Measurements from ENCODE around the gene SORCS2. TPM values are rescaled to one million over a fixed set of nuclear protein-coding genes. Genes with fewer than 3 reads are reported as not detected.
A peak's percentile ranks its signal among the peaks of the same experiment; 100 is the strongest.

SORCS2 gene
- total RNA-seq, 1 experiment from 2014 or later = not detected

DNA sequence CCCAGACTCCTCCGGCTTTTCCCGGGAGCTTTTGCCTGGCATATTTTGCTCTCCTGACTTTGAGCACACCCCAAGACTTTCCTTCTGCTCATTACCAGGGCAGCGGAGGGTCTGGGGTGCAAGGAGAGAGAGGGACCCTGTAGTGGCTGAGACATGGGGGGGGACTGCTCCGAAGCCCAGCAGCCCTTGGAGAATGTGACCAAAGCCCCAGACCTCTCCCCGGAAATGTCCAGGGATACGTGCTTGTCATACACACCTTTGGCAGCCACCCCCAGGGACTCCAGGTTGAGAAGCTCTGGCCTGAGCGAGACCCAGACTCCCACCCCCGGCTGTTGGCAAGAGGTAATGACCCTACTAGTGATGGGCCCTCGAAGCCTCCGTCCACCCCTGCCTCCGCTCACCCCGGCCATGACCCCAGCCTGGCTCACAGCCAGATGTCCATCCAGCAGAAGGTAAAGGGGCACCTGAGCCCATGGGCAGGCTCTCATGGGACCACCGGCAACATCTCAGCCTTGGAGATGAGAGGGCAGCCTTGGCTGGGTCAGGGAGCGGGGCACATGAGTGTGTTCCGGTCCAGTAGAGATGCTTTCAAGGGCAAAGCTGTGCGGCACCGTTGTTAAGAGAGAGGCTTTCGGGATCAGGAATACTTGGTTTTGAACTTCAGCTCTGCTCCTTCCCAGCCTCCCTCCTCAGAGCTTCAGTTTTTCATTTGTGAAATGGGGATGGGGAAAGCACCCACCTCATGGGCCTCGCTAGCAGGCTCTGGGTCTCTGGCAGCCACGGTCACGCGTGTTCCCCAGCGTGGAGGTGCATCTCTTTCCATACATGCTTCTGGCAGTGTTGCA lies 240.4 kb downstream of the SORCS2 start:
- Mint-ChIP-seq H3K9me3 (ENCODE audit: unreplicated experiment) (no peaks in the 10 kb centered on the region), H3K27ac (ENCODE audit: low read depth, unreplicated experiment) (no peak overlapping the region), H3K27me3 (ENCODE audit: insufficient read depth, unreplicated experiment) (no peaks in the 10 kb centered on the region), H3K36me3 (ENCODE audit: insufficient read depth, unreplicated experiment) (no peaks in the 10 kb centered on the region), H3K4me1 (ENCODE audit: insufficient read depth, unreplicated experiment) (peaks cover 20% of the 10 kb centered on the region), H3K4me3 (ENCODE audit: unreplicated experiment) (no peak overlapping the region)
- DNase-seq (ENCODE audit: unreplicated experiment) = no peak
- TF ChIP-seq, protein P1, sequence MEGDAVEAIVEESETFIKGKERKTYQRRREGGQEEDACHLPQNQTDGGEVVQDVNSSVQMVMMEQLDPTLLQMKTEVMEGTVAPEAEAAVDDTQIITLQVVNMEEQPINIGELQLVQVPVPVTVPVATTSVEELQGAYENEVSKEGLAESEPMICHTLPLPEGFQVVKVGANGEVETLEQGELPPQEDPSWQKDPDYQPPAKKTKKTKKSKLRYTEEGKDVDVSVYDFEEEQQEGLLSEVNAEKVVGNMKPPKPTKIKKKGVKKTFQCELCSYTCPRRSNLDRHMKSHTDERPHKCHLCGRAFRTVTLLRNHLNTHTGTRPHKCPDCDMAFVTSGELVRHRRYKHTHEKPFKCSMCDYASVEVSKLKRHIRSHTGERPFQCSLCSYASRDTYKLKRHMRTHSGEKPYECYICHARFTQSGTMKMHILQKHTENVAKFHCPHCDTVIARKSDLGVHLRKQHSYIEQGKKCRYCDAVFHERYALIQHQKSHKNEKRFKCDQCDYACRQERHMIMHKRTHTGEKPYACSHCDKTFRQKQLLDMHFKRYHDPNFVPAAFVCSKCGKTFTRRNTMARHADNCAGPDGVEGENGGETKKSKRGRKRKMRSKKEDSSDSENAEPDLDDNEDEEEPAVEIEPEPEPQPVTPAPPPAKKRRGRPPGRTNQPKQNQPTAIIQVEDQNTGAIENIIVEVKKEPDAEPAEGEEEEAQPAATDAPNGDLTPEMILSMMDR (IDR thresholded peaks at IDR 0.05; ENCODE audit: unreplicated experiment) = no peak
- ChIA-PET CTCF (interaction anchor here (0.6 to 0.7 kb wide), 2 partner anchors 264 to 529 kb away, joined by 3 read pairs; no protein-coding TSS in a partner anchor), POLR2A (interaction anchor here (1.3 kb wide), 1 partner anchor 30 kb away, joined by 5 read pairs; no protein-coding TSS in a partner anchor)
- BruUV-seq (replicated peaks) = no TSS peak
- intact Hi-C loops (cut with micrococcal nuclease) = no loop called here

GRCh38 chr4:7433376-7434140 lies 241.2 kb downstream of the SORCS2 start:
- H3K9me3 Mint-ChIP-seq (ENCODE audit: unreplicated experiment) = peaks cover 3% of the 10 kb centered on the region
- no peak overlapping the region for H3K4me3 Mint-ChIP-seq (ENCODE audit: unreplicated experiment)
- CTCF ChIA-PET = interaction anchor here (0.6 to 0.7 kb wide), 2 partner anchors 265 to 528 kb away, joined by 3 read pairs; no protein-coding TSS in a partner anchor
- peaks cover 20% of the 10 kb centered on the region for H3K4me1 Mint-ChIP-seq (ENCODE audit: insufficient read depth, unreplicated experiment)
- TF ChIP-seq, protein P1 (IDR thresholded peaks at IDR 0.05; ENCODE audit: unreplicated experiment) = no peak
- intact Hi-C loops (cut with micrococcal nuclease) = no loop called here
- H3K27me3 Mint-ChIP-seq (ENCODE audit: insufficient read depth, unreplicated experiment) = peaks cover 7% of the 10 kb centered on the region
- H3K36me3 Mint-ChIP-seq (ENCODE audit: insufficient read depth, unreplicated experiment) = no peaks in the 10 kb centered on the region
- DNase-seq (ENCODE audit: unreplicated experiment) = no peak
- POLR2A ChIA-PET = no interaction called here
- H3K27ac Mint-ChIP-seq (ENCODE audit: low read depth, unreplicated experiment) = no peak overlapping the region
- BruUV-seq (replicated peaks) = no TSS peak

- BruUV-seq (replicated peaks) = no TSS peak
- H3K27ac Mint-ChIP-seq (ENCODE audit: low read depth, unreplicated experiment) = no peak overlapping the region
- TF ChIP-seq, protein P1 (IDR thresholded peaks at IDR 0.05; ENCODE audit: unreplicated experiment) = no peak
- no peaks in the 10 kb centered on the region for H3K36me3 Mint-ChIP-seq (ENCODE audit: insufficient read depth, unreplicated experiment)
- peaks cover 20% of the 10 kb centered on the region for H3K4me1 Mint-ChIP-seq (ENCODE audit: insufficient read depth, unreplicated experiment)
- intact Hi-C loops (cut with micrococcal nuclease) = no loop called here
- ChIA-PET CTCF (interaction anchor here (0.5 kb wide), 1 partner anchor 196 kb away, joined by 3 read pairs; no protein-coding TSS in a partner anchor), POLR2A (no interaction called here)
- H3K27me3 Mint-ChIP-seq (ENCODE audit: insufficient read depth, unreplicated experiment) = peaks cover 14% of the 10 kb centered on the region
- no peak for DNase-seq (ENCODE audit: unreplicated experiment)
- H3K4me3 Mint-ChIP-seq (ENCODE audit: unreplicated experiment) = no peak overlapping the region
- H3K9me3 Mint-ChIP-seq (ENCODE audit: unreplicated experiment) = peaks cover 10% of the 10 kb centered on the region
These were observed 241.9 kb downstream of the SORCS2 start for GRCh38 chr4:7434141-7434765.

DNA sequence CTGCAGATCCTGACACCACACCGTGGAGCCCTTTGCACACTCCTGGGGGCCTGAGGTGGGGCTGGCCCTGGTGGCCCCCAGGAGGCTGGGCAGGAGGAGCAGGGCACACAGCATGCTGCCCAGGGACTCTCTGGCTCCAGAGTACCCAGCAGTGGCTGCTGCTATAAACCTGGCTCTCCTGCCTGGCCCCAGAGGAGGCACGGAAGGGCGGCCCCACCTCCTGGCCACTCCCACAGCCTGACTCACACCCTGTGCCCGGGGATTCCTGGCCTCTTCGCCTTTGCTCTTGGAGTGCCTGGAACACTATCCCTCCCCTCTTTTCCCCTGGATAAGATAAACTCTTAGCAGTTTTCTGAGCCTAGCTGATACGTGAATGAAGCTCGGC lies 242.4 kb downstream of the SORCS2 start, which contains the start of gene PSAPL1:
PSAPL1 (minus strand) TSS at position 165 of the 385 bp plus-strand sequence; CDS start at position 114, 51 bp downstream.
- CTCF ChIA-PET = interaction anchor here (0.5 to 0.8 kb wide), 2 partner anchors 23 to 196 kb away, joined by 3 to 4 read pairs; no protein-coding TSS in a partner anchor
- Mint-ChIP-seq H3K9me3 (ENCODE audit: unreplicated experiment) (peaks cover 15% of the 10 kb centered on the region), H3K36me3 (ENCODE audit: insufficient read depth, unreplicated experiment) (no peaks in the 10 kb centered on the region), H3K4me3 (ENCODE audit: unreplicated experiment) (no peak within 1 kb of the TSS), H3K4me1 (ENCODE audit: insufficient read depth, unreplicated experiment) (peaks cover 20% of the 10 kb centered on the region), H3K27me3 (ENCODE audit: insufficient read depth, unreplicated experiment) (peaks cover 19% of the 10 kb centered on the region), H3K27ac (ENCODE audit: low read depth, unreplicated experiment) (no peak within 1 kb of the TSS)
- no TSS peak for BruUV-seq (replicated peaks)
- POLR2A ChIA-PET = no interaction called here
- TF ChIP-seq, protein P1 (IDR thresholded peaks at IDR 0.05; ENCODE audit: unreplicated experiment) = no peak
- DNase-seq (ENCODE audit: unreplicated experiment) = peak; percentile 76
- intact Hi-C loops (cut with micrococcal nuclease) = no loop called here

Measured in MCF 10A (cell line).